Suppressor macrophage treated with lipopolysaccharide for 4 hours (primary cell): Measurements from ENCODE around the gene ADNP.

Experiments
- DNase-seq: peaks from one replicate; pipeline ENCODE4 v3.0.0-alpha.2; 2020

Gene ADNP

DNA sequence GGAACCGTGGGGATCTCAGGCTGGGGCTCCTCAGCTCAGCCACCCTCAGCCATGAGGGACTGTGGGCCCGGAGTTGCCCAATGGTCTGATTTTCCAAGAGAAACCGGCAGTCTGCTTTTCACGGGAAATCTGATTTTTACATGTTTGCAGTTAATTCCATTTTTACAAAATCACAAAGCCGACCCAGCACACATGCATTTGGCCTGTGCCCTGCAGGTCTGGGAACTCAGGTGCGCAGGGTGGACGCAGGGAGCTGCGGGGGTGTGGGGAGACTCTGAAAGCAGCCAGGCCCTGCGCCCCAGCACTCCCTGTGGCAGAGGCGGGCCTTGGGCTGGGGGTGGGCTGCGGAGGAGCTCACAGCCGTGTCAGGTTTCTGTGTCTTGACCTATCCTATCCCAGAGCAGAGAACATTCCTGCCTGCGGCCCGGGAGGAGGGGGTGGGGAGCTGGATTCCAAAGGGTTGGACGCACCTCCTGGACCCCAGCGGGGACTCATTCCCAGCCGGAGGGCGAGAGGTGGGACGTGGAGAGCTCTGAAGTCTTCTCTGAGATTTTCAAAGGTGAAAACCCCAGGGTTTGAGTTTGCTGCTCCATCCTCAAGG, 60.6 kb downstream of the ADNP start:
- DNase-seq, result no peak

DNA sequence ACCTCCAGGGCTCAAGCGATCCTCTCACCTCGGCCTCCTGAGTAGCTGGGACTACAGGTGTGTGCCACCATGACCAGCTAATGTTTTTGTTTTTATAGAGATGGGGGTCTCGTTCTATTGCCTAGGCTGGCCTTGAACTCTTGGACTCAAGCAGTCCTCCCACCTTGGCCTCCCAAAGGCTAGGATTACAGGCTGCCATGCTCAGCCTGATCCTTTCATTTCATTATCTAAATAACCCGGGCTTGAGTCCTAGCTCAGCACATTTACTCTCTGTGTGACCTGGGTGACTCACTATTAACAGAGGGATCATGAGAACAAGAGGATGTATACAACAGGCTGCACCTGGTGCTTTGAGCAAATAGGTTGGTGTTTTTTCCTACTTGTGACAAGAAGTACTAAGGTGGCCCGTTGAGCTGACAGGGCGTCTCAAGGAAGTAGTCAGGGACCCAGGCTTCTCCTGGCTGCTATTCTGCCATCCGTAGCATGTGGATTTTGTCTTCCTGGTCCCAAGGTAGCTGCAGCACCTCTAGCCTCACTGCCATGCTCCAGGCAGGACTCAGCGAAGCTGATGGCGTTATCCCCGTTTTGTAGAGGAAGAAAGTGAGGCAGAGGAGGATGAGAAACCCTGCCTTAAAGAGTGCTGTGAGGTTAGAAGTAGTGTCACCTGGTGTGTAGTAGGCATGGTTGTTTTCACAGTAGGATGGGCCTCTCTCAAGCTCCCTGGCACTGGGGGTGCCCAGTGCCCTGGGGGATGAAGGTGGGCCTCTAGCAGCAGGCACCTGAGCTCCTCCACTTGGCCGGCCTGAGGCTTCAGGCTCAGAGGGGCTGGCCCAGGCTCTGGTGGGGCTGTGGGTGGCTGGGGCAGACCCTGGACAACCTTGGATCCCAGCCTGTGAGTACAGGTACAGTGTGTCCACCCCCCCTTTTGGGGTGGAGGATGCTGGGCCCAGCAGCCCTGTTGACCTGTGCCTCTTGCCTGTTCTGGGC, 62.4 kb downstream of the ADNP start:
- no peak for DNase-seq

DNA sequence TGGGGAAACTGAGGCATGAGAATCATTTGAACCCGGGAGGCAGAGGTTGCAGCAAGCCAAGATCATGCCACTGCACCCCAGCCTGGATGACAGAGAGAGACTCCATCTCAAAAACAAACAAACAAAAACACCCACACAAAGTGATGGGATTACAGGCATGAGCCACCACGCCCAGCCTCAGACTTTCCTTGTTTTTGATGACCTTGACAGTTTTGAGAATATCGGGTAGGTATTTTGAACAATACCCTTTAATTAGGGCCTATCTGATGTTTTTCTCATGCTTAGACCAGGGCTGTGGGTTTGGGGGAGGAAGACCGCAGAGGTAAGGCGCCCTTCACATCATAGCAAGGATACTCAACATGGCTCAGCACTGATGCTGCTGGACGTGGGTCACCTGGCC, 63.4 kb downstream of the ADNP start:
- DNase-seq, result no peak

DNA sequence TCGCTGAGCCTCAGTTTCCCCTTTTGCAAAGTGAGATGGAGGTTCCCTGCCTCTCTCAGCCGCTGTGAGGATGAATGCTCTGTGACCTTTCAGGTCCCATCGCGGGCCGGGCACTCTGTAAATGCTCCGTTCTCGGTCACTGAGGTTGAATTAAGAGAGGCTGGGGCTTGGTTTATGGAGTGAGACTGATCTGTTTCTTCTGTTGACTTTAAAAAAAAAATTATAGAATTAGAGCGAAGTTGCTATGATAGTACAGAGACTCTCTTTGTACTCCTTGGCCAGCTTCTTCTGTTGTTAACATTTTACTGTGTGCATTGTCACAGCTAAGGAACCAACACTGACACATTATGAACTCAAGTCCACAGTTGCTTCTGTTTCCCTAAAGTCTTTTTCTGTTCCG, 64.4 kb downstream of the ADNP start:
- no peak for DNase-seq

DNA sequence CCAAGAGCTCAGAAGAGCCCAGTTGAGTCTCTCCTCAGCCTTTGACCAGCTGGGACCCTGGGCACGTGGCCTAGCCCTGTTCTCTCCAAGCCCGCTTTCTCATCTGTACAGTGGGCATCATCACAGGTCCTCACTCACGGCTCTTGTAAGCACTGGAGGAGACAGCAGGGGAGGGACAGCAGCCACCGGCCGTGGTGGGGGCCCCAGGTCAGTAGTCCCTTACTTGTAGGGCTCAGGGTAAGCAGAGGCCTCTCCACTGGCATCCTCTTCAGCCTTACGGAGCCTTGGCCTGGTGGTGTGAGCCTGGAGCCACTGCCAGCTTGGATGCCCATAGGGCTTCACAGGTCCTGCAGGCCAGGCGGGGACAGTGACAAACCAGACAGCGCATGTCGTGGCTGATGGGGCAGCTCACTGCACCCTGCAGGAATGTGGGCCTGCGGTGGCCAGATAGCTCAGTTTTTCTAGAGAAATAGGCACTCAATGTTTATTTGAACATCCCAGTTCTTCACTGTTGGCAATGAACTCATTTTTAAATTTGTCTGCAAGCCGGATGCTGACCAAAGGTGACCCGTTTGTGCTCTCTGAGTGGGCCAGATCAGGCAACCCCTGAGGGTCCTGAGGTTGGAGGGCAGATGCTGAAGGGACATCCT, 65.1 kb downstream of the ADNP start:
- DNase-seq, result no peak

DNA sequence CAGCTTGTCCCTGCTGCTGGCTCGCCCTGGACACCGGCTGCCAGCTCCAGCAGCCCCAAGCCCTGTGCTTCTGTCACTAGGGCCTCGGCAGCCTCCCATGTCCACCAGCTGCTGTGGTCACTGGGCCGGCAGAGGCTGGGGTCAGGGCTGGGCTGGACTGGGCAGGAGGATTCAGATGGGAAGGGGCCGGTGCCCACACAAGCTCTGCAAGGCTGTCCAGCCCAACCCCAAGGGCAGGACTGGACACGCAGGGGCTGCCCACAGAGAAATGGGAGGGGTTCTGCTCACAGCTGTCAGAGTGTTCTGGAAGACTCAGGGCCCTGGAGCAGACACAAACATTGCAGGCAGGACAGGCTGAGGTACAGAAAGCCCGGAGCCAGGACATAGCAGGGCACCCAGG, 65.6 kb downstream of the ADNP start:
- DNase-seq, result no peak

DNA sequence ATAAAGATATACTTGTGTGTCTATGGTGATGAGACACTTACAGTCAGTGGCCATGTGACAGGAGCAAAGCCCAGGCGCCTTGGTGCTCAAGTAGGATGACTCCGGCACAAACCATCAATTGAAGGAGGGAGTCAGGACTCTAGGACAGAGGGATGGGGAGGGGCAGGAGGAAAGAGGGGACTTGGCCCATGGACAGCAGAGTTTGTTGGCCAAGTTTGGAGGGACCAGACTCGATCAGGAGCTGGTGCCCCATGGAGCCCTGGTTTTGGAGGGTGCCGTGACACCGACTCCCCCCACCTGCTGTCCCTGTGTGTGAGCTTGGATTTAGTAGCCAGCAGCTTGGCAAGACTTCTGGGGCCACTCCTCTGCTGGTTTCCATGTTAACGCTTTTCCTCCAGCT, 66.1 kb downstream of the ADNP start:
- no peak for DNase-seq

DNA sequence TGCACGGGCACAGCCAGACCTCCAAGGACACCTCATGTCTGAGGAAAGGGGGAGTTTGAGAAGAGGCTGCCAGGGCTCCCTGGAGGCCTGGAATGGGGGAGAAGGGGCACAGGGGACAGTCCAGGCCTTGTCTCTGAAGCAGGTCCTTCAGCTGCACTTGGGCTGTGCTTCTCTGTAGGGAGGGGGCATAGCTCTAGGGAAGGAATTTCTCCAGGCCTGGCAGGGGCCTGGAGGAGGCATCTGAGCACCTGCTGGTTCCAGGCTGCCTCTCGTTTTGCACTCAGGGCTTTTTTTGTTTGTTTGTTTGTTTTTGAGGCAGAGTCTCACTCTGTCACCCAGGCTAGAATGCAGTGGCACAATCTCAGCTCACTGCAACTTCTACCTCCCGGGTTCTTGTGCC, 68.7 kb downstream of the ADNP start:
- DNase-seq, result no peak

DNA sequence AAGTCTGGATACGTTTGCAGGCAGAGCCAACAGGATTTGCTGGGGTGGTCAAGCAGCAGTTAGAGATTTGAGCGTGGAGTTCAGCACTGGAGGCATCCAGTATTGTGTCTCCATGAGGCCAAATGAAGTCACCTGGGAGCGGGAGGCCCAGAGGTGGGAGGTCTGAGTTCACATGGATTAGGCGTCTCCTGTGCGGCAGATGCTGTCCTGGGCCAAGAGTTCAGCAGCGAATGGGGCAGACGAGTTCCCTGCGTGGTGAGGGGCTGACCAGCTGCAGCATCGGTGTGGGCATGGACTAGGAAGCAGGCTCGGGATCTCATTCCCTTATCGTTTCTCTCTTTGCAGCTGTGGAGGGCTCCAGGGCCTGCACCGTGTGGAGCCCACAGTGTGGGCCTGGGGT, 70.2 kb downstream of the ADNP start:
- DNase-seq, result no peak

DNA sequence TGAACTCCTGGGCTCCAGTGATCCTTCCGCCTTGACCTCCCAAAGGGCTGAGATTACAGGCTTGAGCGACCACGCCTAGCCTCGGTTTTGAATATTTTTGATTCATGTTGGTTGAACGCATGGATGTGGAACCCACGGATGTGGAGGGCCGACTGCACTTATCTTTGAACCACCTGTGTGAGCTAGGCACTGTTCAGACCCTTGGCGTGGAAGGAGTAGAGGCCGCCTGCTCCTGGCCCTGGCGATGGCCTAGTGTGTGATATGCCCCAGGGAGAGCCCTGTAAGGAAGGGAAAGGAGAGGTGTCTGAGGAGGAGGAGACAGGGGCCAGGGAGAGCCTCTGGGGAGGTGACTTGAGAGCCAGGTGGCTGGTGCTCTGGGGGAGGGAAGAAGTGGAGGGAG, 72.1 kb downstream of the ADNP start:
- DNase-seq, result no peak

DNA sequence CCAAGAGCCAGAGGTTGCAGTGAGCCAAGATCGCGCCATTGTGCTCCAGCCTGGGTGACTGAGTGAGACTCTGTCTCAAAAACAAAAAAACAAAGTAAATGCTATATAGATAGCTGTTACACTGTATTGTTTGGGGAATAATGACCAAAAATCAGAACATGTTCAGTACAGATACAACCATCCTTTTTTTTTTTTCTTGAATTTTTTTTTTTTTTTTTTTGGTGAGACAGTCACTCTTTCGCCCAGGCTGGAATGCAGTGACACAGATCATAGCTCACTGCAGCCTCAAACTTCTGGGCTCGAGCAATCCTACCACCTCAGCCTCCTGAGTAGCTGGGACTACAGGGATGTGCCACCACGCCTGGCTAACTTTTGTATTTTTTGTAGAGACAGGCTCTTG, 72.7 kb downstream of the ADNP start:
- no peak for DNase-seq

DNA sequence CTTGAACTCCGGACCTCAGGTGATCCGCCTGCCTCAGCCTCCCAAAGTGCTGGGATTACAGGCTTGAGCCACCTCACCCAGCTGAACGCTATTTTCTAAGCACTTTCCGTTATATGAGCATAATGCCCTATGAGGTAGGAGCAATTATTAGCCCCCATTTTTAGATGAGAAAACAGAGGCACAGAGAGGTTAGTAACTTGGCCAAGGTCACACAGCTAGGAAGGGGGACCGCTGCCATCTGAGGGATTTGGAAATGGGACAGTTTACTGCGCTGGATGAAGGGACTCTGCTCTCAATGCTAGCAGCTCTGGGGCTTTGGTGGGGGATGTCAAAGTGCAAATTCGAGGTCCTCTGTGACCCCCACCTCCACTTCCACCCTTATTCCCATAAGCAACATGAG, 73.9 kb downstream of the ADNP start:
- no peak for DNase-seq

DNA sequence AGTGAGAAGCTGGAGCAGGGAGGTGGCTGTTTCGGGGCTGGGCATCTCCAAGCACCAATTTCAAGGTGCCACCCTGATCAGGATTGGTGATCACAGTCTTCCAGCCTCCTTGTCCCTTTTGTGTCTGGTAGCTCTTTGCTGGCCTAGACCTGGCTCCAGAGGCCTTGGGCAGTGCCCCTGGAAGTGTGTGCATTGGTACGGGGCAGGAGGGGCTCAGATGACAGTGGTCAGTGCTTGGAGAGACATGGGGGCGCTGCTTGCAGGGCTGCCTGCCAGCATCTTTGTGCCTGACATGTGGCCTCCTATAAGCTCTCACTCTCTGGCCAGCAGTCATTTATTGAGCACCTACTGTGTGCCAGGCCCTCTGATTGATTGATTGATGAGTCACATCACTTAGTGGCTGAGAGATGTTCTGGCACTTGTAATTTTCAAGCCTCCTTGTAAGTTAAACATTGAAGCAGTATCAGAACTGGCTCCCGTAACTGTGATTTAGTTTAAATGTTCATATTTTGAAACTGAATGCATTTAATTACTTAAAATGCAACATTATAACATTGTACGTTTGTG, 74.7 kb downstream of the ADNP start:
- no peak for DNase-seq

DNA sequence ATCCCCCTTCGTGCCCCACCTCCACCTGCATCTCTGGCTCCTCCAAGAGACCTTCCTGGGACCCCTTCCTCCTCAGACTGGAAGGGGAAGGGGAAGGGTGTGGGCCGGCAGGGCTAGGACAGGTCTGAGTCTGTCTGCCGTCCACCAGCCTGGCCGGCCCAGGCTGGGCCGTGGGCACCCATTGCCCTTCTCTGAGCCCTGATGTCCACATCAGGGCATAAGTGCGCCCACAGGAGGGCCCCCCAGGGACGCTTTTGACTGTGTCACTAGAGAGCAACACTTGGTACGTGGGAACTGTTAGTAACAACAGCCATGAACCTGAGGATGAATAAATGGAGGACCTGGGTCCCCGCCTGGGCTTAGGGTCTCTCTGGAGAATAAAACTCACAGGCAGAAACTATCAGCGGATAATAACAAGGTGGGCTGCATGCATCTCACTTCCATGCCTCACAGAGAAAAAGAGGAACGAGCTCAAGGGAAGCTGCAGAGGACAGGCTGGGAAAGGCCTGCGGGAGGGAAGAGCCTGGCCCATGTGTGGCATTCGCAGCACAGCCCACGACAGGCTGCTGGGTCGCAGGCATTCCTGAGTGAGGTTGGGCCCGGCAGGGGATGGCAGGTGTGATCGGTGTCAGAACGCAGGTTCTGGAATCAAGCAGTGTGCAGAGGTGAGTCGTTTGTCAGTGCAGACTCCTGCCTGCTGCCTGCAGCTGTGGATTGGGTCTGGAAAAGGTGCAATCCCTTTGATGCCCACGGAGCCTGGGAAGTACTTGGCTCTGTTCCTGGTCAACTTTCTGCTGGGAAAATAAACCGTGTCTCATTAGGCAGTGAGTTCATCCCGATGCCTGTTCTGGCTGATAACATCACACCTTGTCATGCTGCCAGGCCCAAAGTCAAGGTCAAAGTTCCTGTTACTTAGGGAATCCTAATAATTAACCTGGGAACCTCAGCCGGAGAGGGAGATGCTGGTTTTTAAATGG, 75.5 kb downstream of the ADNP start:
- DNase-seq, result no peak

DNA sequence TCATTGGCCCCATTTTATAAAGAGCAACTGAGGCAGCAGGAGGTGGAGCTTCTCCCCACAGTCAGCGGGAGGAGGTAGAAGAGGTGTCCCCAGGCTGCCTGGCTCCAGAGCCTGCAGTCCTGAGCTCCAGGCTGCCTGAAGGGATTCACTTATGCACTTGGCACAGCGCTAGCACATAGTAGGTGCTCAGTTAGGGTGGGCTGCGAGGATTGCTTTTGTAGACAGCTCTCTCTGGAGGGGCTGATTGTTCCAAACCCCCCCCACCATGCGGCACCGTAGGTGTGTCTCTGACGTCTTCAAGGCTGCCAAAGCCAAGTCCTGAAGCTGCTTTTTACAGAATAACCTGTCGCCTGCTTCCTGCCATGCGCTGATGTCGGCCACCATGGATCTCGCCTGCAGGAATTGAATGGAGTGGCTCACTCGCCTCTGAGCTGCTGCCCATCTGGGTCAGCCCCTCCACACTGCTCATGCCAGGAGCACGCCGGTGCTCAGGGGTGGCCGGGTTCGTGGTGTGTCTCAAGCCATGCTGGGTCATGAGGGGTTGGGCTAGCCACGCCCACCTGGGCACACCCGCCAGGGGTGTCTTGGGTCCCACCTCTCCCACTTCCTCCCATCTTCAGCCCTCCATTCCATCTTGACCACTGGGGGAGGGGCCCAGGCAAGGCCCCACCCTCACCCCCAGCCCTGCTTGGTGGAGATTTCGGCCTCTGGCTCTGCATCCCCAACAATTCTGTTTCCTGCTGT, 76.6 kb downstream of the ADNP start:
- DNase-seq, result no peak

DNA sequence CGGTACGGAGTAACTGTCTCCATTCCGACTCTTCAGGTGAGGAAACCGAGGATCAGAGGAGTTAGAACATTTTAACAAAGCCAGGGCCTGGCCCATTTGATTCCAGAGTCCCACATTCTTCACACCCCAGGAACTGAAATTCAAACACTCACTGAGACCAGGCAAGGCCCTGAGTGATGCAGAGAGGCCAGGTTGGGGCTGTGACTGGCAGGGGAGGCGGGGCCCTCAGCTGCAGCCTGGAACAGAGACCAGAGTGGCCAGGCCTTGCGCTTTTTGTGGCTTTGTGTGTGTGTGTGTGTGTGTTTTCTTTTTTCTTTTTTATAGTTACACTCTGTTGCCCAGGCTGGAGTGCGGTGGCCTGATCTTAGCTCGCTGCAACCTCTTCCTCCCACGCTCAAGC, 79.2 kb downstream of the ADNP start:
- no peak for DNase-seq

DNA sequence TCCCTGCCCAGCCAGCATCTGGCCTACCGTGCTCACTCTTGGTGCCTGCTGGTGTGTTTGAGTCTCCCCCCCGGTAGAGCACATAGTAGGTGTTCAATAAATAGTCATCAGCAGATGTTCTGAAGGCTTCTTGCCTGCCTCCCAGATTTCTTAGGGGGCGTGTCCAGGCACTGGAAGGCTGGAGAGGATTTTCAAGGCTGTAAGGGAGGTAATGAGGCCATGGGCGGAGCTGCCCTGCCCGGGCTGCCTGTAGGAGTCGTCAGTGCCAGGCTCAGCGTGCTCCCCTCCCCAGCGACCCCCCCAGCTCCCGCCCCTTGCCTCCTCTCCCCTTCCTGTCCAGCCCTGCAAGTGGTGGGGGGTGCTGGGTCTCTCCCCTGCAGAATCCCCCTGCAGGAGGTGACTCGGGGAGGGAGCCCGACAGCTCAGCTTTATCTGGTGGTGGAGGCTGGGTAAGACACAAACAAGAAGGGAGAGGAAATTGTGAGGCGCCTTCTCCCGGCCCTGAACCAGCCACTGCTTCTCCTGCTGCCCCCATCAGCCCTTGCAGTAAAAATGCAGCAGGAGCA, 80.4 kb downstream of the ADNP start:
- no peak for DNase-seq

DNA sequence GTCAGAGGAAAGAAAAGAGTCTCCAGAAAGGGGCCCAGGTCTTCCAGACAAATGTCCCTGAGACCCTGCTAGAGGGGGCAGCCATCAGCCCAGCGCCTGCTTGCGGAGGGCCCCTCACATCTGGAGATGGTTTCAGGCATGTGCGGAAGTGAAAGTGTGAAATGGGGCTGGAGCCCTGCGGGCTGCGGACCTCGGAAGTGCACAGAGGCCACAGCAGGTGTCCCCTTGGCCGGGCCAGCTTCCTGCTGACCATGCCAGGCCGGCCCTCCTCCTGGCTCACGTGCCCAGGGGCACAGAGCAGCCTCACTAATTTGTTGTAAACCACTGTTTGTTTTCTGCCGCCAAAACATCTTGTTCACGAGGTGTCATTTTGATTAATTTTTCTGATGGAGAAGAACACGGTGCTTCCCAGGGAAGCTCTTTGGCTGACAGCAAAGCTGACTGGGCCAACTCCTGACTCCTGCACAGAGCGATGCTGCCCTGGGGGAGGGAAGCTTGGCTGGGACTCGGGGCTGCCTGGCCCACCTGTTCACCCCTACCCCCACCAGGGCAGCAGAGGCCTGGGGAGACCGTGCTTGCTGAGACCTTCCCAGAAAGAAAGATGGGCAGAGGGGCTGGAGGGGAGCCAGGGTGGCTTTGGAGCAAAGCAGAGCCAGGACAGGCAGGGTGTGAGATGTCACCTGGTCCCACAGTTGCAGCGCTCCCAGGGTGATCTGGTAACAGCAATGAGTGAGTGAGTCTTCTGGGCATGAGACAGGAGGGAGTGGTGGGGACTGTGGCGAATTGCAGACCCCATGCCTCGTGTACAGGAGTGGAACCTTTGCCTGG, 82.2 kb downstream of the ADNP start:
- DNase-seq, result no peak

DNA sequence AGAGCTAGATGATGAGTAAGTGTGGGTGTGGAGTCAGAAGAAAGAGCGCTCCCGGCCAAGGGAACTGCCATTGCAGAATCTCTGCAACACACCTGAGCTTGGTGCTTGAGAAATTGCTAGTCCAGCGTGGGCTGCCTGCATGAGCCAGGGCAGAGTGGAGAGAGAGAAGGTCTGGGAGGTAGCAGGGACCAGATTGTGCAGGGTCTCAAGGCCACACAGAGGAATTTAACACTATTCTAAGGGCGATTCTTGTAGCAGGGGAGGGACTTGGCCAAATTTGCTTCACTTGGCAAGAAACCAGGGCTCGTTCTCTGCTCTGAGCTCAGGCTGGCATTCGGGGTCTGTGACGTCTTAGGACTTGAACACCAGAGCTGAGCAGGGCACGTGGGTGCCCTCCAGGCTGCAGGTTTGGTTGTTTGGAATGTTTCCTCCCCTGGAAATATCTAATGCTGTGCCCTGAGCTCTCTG, 82.9 kb downstream of the ADNP start:
- DNase-seq, result no peak

DNA sequence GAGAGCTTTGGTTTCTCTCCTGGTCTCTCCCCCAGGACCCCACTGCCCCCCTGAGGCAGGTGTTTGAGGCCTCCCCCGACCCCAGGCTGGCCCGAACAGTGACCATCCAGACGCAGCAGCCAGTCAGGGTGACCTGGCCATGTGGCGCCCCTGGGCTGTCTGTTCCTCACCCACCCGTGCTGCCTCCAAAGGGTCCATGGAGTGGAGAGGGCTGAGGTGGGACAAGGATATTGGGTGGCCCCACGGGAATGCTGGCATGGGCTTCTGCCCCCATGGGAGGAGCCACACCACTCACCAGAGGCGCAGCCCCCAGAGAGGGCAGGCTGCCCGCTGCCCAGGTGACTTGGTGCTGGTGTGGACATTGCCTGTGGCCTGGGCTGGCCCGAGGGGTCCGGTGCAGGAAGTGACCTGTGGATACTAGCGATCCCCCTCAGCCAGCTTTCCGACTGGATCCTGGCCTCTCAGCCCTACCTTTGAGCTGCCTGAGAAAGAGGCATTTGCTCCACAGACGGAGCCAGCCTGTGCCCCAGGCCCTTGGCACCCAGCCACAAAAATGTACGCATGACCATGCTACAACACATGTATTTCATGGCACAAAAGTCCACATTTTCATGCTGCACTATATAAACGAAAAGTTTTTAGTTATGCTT, 85.5 kb downstream of the ADNP start:
- no peak for DNase-seq
